Coronary artery (tissue), 2 donors: ENCODE measurements around the gene R3HDM4.

Source experiments
- DNase-seq: peaks from one replicate; pipeline ENCODE4 v3.0.0-alpha.2; 2017; ENCODE audit warnings: low spot score
- H3K27ac ChIP-seq, 2 donors: fragments of 200-600 bp; sonication (generic); one replicate each; pipeline ENCODE4 v1.5.1; 2016 to 2019
- H3K4me3 ChIP-seq: fragments of 200-600 bp; sonication (generic); 2 replicates; pipeline ENCODE4 v1.5.1; 2016; ENCODE audit warnings: mild to moderate bottlenecking, moderate library complexity
- CTCF ChIP-seq: fragments of 200-600 bp; sonication (generic); IDR thresholded peaks from one replicate; pipeline ENCODE4 v1.5.1; 2019; ENCODE audit warnings: antibody characterized with exemption

R3HDM4 gene

GRCh38 chr19:904545-904944, 8.5 kb downstream of the R3HDM4 start:
- Histone ChIP-seq H3K27ac (no peak overlapping the region), H3K4me3 (no peak overlapping the region)
- TF ChIP-seq CTCF, result no peak
- no peak for DNase-seq

- H3K27ac ChIP-seq, result no peak overlapping the region
- TF ChIP-seq CTCF, result no peak
- H3K4me3 ChIP-seq, result no peak overlapping the region
- DNase-seq, result no peak
These were observed 9.7 kb downstream of the R3HDM4 start for GRCh38 chr19:903266-903797.

- no peak for TF ChIP-seq CTCF
- no peak for DNase-seq
- no peak overlapping the region for H3K27ac ChIP-seq
These were observed 10.4 kb downstream of the R3HDM4 start for GRCh38 chr19:902446-903226.

GRCh38 chr19:902093-902370, 11.0 kb downstream of the R3HDM4 start:
- TF ChIP-seq CTCF, result no peak
- Histone ChIP-seq H3K27ac (no peak overlapping the region), H3K4me3 (no peak overlapping the region)
- no peak for DNase-seq

More at GRCh38 chr19:902446-903226, 10.4 kb downstream of the R3HDM4 start:
- no peak overlapping the region for H3K4me3 ChIP-seq

- no peak overlapping the region for H3K27ac ChIP-seq
- H3K4me3 ChIP-seq, result no peak overlapping the region
- no peak for DNase-seq
- no peak for TF ChIP-seq CTCF
These were observed 11.6 kb downstream of the R3HDM4 start for GRCh38 chr19:901216-902092.

GRCh38 chr19:900302-901111, 12.5 kb downstream of the R3HDM4 start:
- H3K4me3 ChIP-seq, result no peak overlapping the region
- TF ChIP-seq CTCF, result no peak
- H3K27ac ChIP-seq, result no peak overlapping the region
- no peak for DNase-seq
